ENCODE data around the gene LAD1.

LAD1 gene

DNA sequence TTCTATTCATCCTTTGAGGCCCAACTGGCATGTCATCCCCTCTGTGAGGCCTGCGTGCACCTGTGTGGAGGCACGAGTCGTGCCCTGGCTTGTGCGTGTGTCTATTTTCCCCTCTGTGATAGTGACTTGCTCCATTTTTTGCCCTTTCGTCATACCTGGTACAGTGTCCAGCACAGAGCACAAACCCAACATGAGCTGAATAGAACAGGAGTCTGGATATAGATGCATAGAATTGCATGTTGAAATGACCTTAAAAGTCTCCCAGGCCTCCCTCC is 54.1 kb downstream of the LAD1 start:
- no peak for DNase-seq (ENCODE audit: low read depth)
- no peak overlapping the region for H3K4me3 ChIP-seq (replicated peaks; ENCODE audit: low read depth, low read length)
- TF ChIP-seq, protein P1, sequence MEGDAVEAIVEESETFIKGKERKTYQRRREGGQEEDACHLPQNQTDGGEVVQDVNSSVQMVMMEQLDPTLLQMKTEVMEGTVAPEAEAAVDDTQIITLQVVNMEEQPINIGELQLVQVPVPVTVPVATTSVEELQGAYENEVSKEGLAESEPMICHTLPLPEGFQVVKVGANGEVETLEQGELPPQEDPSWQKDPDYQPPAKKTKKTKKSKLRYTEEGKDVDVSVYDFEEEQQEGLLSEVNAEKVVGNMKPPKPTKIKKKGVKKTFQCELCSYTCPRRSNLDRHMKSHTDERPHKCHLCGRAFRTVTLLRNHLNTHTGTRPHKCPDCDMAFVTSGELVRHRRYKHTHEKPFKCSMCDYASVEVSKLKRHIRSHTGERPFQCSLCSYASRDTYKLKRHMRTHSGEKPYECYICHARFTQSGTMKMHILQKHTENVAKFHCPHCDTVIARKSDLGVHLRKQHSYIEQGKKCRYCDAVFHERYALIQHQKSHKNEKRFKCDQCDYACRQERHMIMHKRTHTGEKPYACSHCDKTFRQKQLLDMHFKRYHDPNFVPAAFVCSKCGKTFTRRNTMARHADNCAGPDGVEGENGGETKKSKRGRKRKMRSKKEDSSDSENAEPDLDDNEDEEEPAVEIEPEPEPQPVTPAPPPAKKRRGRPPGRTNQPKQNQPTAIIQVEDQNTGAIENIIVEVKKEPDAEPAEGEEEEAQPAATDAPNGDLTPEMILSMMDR (IDR thresholded peaks at IDR 0.05; ENCODE audit: low read length, missing control alignments): no peak

DNA sequence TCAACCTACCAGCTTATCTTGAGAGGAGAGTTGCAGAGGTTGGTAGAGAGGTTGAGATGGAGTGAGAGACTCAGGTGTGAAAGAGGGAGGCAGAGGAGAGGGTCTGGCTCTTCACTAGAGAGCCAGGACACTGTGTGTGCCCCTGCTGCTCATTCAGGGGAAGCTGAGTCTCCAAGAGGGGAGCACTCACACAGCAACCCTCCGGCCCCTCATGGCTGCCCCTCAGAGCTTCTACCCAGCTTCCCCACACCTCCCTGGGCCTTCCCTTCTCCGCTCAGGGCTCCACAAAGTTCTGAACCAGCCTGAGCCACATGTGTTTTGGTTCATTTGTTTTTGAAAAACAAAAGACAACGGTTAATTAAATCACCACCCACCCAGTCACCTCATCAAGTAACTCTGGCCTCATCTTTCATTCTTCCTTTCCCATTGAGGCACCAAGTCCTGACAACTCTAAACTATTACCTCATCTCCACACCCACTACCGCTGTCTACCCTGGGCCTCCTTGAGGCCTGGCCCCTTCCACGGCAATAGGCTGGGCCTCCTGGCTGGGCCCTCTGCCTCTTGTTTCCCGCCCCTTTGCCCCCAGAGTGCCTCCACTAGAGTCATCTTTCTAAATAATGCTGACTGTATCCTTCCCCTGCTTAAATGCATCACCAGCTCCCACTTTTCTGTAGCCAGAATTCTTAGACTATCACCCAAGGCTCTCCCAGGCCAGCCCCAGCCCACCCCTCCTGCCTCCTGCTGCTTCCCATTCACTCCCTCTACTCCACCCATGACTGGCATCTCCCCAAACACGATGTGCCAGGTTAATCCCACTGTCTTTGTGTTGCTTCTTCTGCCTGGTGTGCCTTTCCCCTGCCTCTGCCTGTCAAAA is 54.7 kb downstream of the LAD1 start:
- DNase-seq (ENCODE audit: low read depth): no peak
- H3K4me3 ChIP-seq (replicated peaks; ENCODE audit: low read depth, low read length): no peak overlapping the region
- TF ChIP-seq, protein P1 (IDR thresholded peaks at IDR 0.05; ENCODE audit: low read length, missing control alignments): no peak

DNA sequence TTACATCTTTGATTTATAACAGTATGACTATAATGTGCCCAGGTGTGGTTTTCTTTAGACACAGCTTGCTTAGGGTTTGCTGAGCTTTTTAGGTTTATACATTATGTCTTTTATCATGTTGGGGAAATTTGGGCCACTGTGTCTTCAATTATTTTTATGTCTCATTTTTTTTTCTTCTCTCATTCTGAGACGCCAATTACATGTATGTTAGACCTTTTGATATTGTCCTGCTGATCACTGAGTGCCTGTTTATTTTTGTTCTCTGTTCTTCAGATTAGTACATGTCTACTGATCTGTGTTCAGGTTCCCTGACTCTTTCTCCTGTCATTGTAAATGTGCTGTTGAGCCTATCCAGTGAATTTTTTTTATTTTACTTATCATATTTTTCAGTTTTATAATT is 57.7 kb downstream of the LAD1 start:
- DNase-seq (ENCODE audit: low read depth): no peak
- H3K4me3 ChIP-seq (replicated peaks; ENCODE audit: low read depth, low read length): no peak overlapping the region
- TF ChIP-seq, protein P1 (IDR thresholded peaks at IDR 0.05; ENCODE audit: low read length, missing control alignments): no peak

DNA sequence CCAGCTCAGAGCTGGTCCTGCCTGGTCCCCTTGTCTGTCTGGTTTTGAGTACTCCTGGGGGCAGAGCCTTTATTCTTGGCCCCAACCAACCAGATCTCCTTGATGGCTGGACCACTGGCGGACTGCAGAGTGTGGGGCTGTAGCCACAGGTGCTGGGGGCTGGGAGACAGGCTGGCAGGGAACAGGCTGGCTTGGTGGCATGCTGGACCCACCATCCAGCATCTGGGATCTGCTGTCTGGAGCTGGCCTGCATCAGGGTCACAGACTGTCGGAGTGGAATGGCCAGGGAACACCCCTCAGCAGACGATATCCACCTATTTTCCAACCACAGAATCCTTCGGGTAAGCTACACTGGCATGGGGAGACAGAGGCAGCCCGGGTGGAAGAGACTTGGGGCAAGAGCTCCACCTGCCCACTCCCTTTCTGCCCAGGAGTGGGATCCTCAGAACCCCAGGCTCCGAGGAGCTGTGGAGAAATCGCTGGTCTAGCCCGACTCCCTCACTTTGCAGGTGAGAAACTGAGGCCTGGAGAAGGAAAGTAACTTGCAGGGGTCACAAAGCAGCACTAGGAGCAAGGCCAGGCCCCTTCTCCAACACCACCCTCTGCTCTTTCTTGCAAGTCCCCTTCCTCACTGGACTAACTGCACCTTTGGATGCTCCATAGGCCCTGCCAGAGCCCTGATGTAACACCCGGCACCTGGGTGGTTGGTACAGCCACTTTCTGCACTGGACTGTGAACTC is 62.2 kb downstream of the LAD1 start:
- H3K4me3 ChIP-seq (replicated peaks; ENCODE audit: low read depth, low read length): no peak overlapping the region
- TF ChIP-seq, protein P1 (IDR thresholded peaks at IDR 0.05; ENCODE audit: low read length, missing control alignments): no peak
- no peak for DNase-seq (ENCODE audit: low read depth)

DNA sequence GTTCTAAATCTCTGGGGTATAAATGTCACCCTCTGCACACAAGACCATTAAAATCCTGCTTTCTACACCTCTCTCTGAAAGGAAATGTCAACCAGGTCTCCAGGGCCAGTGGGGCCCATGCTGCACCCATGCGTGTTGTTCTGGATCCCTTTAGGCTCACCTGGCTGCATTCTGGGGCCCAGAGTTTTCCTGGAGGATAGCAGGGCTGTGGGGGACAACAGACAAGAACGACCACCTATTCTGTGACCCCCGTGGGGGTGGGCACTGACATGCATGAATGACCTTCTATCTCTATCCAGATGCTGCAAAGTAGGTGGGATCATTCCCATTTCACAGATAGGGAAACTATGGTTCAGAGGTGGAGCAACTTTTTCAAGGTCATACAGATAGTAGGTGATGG is 63.2 kb downstream of the LAD1 start:
- TF ChIP-seq, protein P1 (IDR thresholded peaks at IDR 0.05; ENCODE audit: low read length, missing control alignments): no peak
- no peak overlapping the region for H3K4me3 ChIP-seq (replicated peaks; ENCODE audit: low read depth, low read length)
- DNase-seq (ENCODE audit: low read depth): no peak

DNA sequence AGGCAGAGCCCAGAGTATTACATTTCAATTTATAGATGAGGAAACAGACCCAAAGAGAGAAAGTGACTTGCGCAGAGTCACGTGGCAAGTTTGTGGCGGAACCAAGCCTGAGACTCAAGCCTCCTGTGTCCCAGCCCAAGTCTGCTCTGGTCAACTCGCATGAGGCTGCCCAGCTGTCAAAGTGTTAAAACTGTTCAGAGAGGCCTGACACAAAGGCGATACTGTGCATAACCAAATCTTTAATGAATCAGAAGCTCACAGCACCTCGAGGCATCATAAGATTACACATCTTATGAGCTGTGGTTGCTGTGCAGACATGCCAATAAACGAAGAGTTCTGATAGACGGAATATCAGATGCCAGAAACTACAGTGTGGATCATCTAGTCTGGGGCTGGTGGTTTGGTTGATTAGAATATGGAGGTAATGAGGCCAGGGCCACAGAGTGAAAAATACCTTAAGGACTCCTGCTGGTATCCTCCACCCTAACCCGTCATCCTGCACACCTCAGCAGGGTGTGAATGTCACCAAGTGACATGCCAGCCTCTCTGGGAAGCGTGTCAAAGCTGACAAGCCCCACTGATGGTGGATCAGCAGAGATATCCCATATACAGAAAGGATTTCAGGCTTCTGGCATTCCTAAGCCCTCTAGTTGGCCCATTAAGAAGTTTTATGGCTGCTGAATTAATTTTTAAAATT is 63.8 kb downstream of the LAD1 start:
- no peak for DNase-seq (ENCODE audit: low read depth)
- no peak overlapping the region for H3K4me3 ChIP-seq (replicated peaks; ENCODE audit: low read depth, low read length)
- TF ChIP-seq, protein P1 (IDR thresholded peaks at IDR 0.05; ENCODE audit: low read length, missing control alignments): no peak

Data from fibroblast of pulmonary artery (primary cell).